Skin epidermis (tissue), 12 donors: ENCODE measurements around the gene TOM1L2.

Source experiments
- H3K27ac ChIP-seq, 21 experiments: fragments of 200-600 bp; sonication (generic) in 11 of 21; one replicate each; pipeline ENCODE4 v1.5.0; 2020; ENCODE audit warnings: mild to moderate bottlenecking in 3 of 21, inconsistent platforms in 2 of 21, moderate library complexity in 2 of 21
- H3K4me3 ChIP-seq, 7 experiments: fragments of 200-600 bp; sonication (generic) in 2 of 7; one replicate each; pipeline ENCODE4 v1.5.0; 2020; ENCODE audit warnings: inconsistent platforms in 2 of 7, mild to moderate bottlenecking in 2 of 7, moderate library complexity in 1 of 7

The TOM1L2 gene

GRCh38 chr17:17972126-17972951 lies at the start of gene TOM1L2, which contains the start of gene DRC3:
Gene TOM1L2 (minus strand): TSS chr17:17972400. CDS start chr17:17972313, 87 bp downstream.
Gene DRC3 (plus strand): TSS chr17:17972862. CDS start chr17:17977599, 4,737 bp downstream.
- peak within 1 kb of the TSS; percentile 62 to 96 (median 91) for H3K4me3 ChIP-seq
- peak within 1 kb of the TSS; percentile 67 to 94 (median 87) for H3K27ac ChIP-seq

- Histone ChIP-seq H3K4me3 (no peak overlapping the region), H3K27ac (no peak overlapping the region)
These were observed 49.2 kb upstream of the TOM1L2 start for GRCh38 chr17:18021372-18021771.

GRCh38 chr17:18020971-18021370 lies 48.8 kb upstream of the TOM1L2 start:
- no peak overlapping the region for H3K27ac ChIP-seq
- no peak overlapping the region for H3K4me3 ChIP-seq

- no peak overlapping the region for H3K27ac ChIP-seq
- no peak overlapping the region for H3K4me3 ChIP-seq
These were observed 47.6 kb upstream of the TOM1L2 start for GRCh38 chr17:18019838-18020154.

- Histone ChIP-seq H3K4me3 (no peak overlapping the region), H3K27ac (peak overlapping the region in 1 of 21 experiments; percentile 34)
These were observed 46.3 kb upstream of the TOM1L2 start for GRCh38 chr17:18018411-18018921.

GRCh38 chr17:18017958-18018357 lies 45.8 kb upstream of the TOM1L2 start:
- no peak overlapping the region for H3K4me3 ChIP-seq
- H3K27ac ChIP-seq: peak overlapping the region in 1 of 21 experiments; percentile 34

- H3K4me3 ChIP-seq: no peak overlapping the region
- no peak overlapping the region for H3K27ac ChIP-seq
These were observed 44.2 kb upstream of the TOM1L2 start for GRCh38 chr17:18016426-18016825.

GRCh38 chr17:18015593-18015992 lies 43.4 kb upstream of the TOM1L2 start:
- no peak overlapping the region for H3K4me3 ChIP-seq
- no peak overlapping the region for H3K27ac ChIP-seq

GRCh38 chr17:18014006-18014405 lies 41.8 kb upstream of the TOM1L2 start:
- Histone ChIP-seq H3K27ac (no peak overlapping the region), H3K4me3 (no peak overlapping the region)

GRCh38 chr17:18011286-18011685 lies 39.1 kb upstream of the TOM1L2 start:
- no peak overlapping the region for H3K4me3 ChIP-seq
- H3K27ac ChIP-seq: no peak overlapping the region

- Histone ChIP-seq H3K27ac (no peak overlapping the region), H3K4me3 (no peak overlapping the region)
These were observed 37.6 kb upstream of the TOM1L2 start for GRCh38 chr17:18009609-18010420.

- H3K27ac ChIP-seq: no peak overlapping the region
- H3K4me3 ChIP-seq: no peak overlapping the region
These were observed 36.5 kb upstream of the TOM1L2 start for GRCh38 chr17:18008496-18009268.

GRCh38 chr17:18006495-18007239 lies 34.5 kb upstream of the TOM1L2 start:
- H3K4me3 ChIP-seq: no peak overlapping the region
- H3K27ac ChIP-seq: no peak overlapping the region

GRCh38 chr17:18005496-18005895 lies 33.3 kb upstream of the TOM1L2 start:
- no peak overlapping the region for H3K4me3 ChIP-seq
- H3K27ac ChIP-seq: no peak overlapping the region

GRCh38 chr17:18004884-18005305 lies 32.7 kb upstream of the TOM1L2 start:
- H3K27ac ChIP-seq: no peak overlapping the region

GRCh38 chr17:18004345-18004744 lies 32.1 kb upstream of the TOM1L2 start:
- Histone ChIP-seq H3K27ac (no peak overlapping the region), H3K4me3 (no peak overlapping the region)

More at GRCh38 chr17:18004884-18005305, 32.7 kb upstream of the TOM1L2 start:
- H3K4me3 ChIP-seq: no peak overlapping the region

- Histone ChIP-seq H3K27ac (no peak overlapping the region), H3K4me3 (no peak overlapping the region)
These were observed 30.0 kb upstream of the TOM1L2 start for GRCh38 chr17:18002171-18002570.

GRCh38 chr17:18000030-18000408 lies 27.8 kb upstream of the TOM1L2 start:
- no peak overlapping the region for H3K27ac ChIP-seq
- no peak overlapping the region for H3K4me3 ChIP-seq

GRCh38 chr17:17999364-18000029 lies 27.3 kb upstream of the TOM1L2 start:
- Histone ChIP-seq H3K4me3 (no peak overlapping the region), H3K27ac (no peak overlapping the region)
